SK-N-SH treated with all-trans-retinoic acid at 6 μM for 48 hours (cell line): ENCODE measurements around the gene TBCE.

Experiments
- ARNTL ChIP-seq: fragments of 450-650 bp; formaldehyde crosslinking; IDR thresholded peaks from 2 replicates; pipeline ENCODE4 v1.5.0; 2020; ENCODE audit warnings: low read depth, mild to moderate bottlenecking, moderate library complexity, borderline replicate concordance
- CREB5 ChIP-seq: fragments of 250-450 bp; sonication (Bioruptor Pico); IDR thresholded peaks from 2 replicates; pipeline ENCODE4 v1.5.1; 2020; ENCODE audit warnings: low read depth, mild to moderate bottlenecking, moderate library complexity
- ESRRG ChIP-seq: fragments of 250-450 bp; sonication (Bioruptor Pico); IDR thresholded peaks from 2 replicates; pipeline ENCODE4 v1.6.1; 2021; ENCODE audit warnings: mild to moderate bottlenecking
- ISL1 ChIP-seq: fragments of 250-450 bp; sonication (Bioruptor Pico); IDR thresholded peaks from 2 replicates; pipeline ENCODE4 v2.1.2; 2022; ENCODE audit warnings: mild to moderate bottlenecking, moderate library complexity
- PATZ1 ChIP-seq: fragments of 250-450 bp; sonication (Bioruptor Pico); IDR thresholded peaks from 2 replicates; pipeline ENCODE4 v1.8.0; 2020; ENCODE audit warnings: mild to moderate bottlenecking, moderate library complexity, borderline replicate concordance
- RARB ChIP-seq: fragments of 250-450 bp; sonication (Bioruptor Pico); IDR thresholded peaks from 2 replicates; pipeline ENCODE4 v1.8.0; 2021; ENCODE audit warnings: mild to moderate bottlenecking, moderate library complexity
- SNAI2 ChIP-seq: fragments of 250-450 bp; sonication (Bioruptor Pico); IDR thresholded peaks from 2 replicates; pipeline ENCODE4 v1.5.0; 2020; ENCODE audit warnings: mild to moderate bottlenecking, moderate library complexity
- TCF4 ChIP-seq: fragments of 250-450 bp; sonication (Bioruptor Pico); IDR thresholded peaks from 2 replicates; pipeline ENCODE4 v1.8.0; 2021; ENCODE audit warnings: mild to moderate bottlenecking, moderate library complexity, borderline replicate concordance
- TOX ChIP-seq: fragments of 250-450 bp; sonication (Bioruptor Pico); IDR thresholded peaks from 2 replicates; pipeline ENCODE4 v1.8.0; 2021; ENCODE audit warnings: mild to moderate bottlenecking, moderate library complexity, borderline replicate concordance
- ZNF8 ChIP-seq: fragments of 450-650 bp; formaldehyde crosslinking; IDR thresholded peaks from 2 replicates; pipeline ENCODE4 v1.5.0; 2020; ENCODE audit warnings: mild to moderate bottlenecking, moderate library complexity

- TF ChIP-seq CREB5 (no peak), TCF4 (CRISPR knock-in tag) (no peak), ZNF8 (CRISPR knock-in tag) (no peak), SNAI2 (CRISPR knock-in tag) (no peak), TOX (no peak), ISL1 (CRISPR knock-in tag) (no peak), ARNTL (no peak), PATZ1 (no peak), RARB (CRISPR knock-in tag) (no peak), ESRRG (CRISPR knock-in tag) (no peak)
Measured at GRCh38 chr1:235402457-235403200, 35.4 kb downstream of the TBCE start.
